H1 (cell line): ENCODE data around the gene SASS6. TPM values are rescaled to one million over a fixed set of nuclear protein-coding genes. Genes with fewer than 3 reads are reported as not detected.

Experiments used
- CTBP2 ChIP-seq: IDR thresholded peaks from 2 replicates; pipeline ENCODE4 v1.7.0; 2011; ENCODE audit warnings: borderline replicate concordance, mild to moderate bottlenecking, moderate library complexity, mixed read lengths, low read length; ENCODE audit not compliant: insufficient read depth, insufficient read length
- POLR2A ChIP-seq, 2 experiments: IDR thresholded peaks; 1 replicate in 1 of 2; 2 replicates in 1 of 2; pipeline ENCODE4 v1.6.1; 2011; ENCODE audit warnings: low read depth in 2 of 2, low read length in 2 of 2, mild to moderate bottlenecking in 2 of 2; ENCODE audit errors: control extremely low read depth in 1 of 2
- RAD21 ChIP-seq, 2 experiments: IDR thresholded peaks in 1 of 2; conservative IDR thresholded peaks in 1 of 2; 2 replicates each; pipeline ENCODE4 v1.6.1; 2011; ENCODE audit warnings: low read depth in 2 of 2, low read length in 2 of 2, improper control_type of control experiment in 1 of 2, inconsistent platforms in 1 of 2, mild to moderate bottlenecking in 1 of 2, moderate library complexity in 1 of 2
- SIN3A ChIP-seq, 2 experiments: IDR thresholded peaks in 1 of 2; conservative IDR thresholded peaks in 1 of 2; 2 replicates each; pipeline ENCODE4 v1.6.1; 2011 to 2012; ENCODE audit warnings: low read length in 2 of 2, improper control_type of control experiment in 1 of 2, low read depth in 1 of 2, mild to moderate bottlenecking in 1 of 2
- polyA plus RNA-seq, 7 experiments: library from polyadenylated mRNA; depleted of rRNA in 3 of 7; stranded (reverse) in 5 of 7; unstranded in 2 of 7; fragments of >200 nt in 5 of 7; fragments of 200-250 nt in 2 of 7; gene quantifications; 1 replicate in 5 of 7; 2 replicates in 1 of 7; 4 replicates in 1 of 7; pipeline versions ENCODE4 v1.2.1 to v1.2.3, GENCODE V29; 2011 to 2013; ENCODE audit warnings: missing spikeins in 2 of 7, mixed read lengths in 2 of 7
- total RNA-seq: library from RNA; stranded (reverse); fragmentation: NEBNext Ultra II Directional; extraction: Animal tissue kit (Norgen Biotek cat#: 25700); gene quantifications from 2 replicates; pipeline ENCODE4 v1.2.1, GENCODE V29; 2021

The SASS6 gene
- total and polyA plus RNA-seq, 2 of the 8 experiments (the other 6 are each of a cell fraction or from before 2014, with no cell fraction given) = 1.2 to 13.8 TPM

- TF ChIP-seq CTBP2 (no peak), SIN3A (conservative IDR thresholded peaks at IDR 0.05 in 1 of 2, IDR thresholded peaks at IDR 0.05 in 1 of 2; ENCODE audit: low read depth in 1 of 2, low read length in 2 of 2) (no peak), RAD21 (IDR thresholded peaks at IDR 0.05 in 1 of 2, conservative IDR thresholded peaks at IDR 0.05 in 1 of 2; ENCODE audit: low read depth in 2 of 2, low read length in 2 of 2) (no peak), POLR2A (IDR thresholded peaks at IDR 0.05; ENCODE audit: control extremely low read depth in 1 of 2, low read depth in 2 of 2, low read length in 2 of 2) (no peak)
Observed at GRCh38 chr1:100053119-100053518, 79.6 kb downstream of the SASS6 start (continued).
